Measurements from ENCODE around the gene PCMTD2.

PCMTD2 gene

GRCh38 chr20:64237316-64237715 is 18.2 kb upstream of the PCMTD2 start:
- no peak overlapping the region for H3K4me3 ChIP-seq (ENCODE audit: low read depth, low read length)
- no peak for DNase-seq (ENCODE audit: low read depth)
- in situ Hi-C loops (cut with HindIII; ENCODE audit: low sequenced_read_pairs) = no loop called here
- TF ChIP-seq CTCF (IDR thresholded peaks at IDR 0.05; ENCODE audit: low read depth, low read length, missing control alignments) = no peak

DNA sequence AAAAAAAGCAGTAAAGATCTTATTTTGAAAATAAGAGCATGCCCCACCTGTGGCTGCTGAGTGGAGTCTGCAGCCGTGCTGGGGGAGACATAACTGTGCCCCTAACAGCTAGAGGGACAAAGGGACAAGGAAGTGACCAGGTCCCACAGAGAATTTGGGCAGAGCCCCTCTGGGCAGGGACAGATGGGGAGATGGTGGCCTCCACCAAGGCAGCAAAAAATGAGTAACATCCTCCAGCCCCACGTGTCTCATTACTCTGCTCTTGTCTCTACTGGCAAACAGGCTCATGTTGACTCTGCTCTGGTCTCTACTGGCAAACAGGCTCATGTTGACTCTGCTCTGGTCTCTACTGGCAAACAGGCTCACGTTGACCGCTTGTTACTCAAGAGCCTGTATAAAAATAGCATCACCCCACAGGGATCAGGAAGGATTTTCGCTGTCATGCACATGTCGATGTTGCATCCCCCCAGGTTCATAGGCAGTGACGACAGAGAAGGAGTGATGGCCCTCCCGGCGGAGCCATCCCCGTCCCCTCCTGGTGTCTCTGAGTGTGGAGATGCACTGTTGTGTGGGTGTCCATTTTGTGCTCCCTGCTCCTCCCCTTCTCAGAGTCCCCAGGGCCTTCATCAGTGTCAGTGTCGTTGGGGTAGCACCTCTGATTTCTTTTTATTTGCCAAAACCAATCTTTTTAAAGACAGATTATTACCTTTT is 17.3 kb upstream of the PCMTD2 start:
- no peak for DNase-seq (ENCODE audit: low read depth)
- TF ChIP-seq CTCF (IDR thresholded peaks at IDR 0.05; ENCODE audit: low read depth, low read length, missing control alignments) = no peak
- in situ Hi-C loops (cut with HindIII; ENCODE audit: low sequenced_read_pairs) = no loop called here
- H3K4me3 ChIP-seq (ENCODE audit: low read depth, low read length) = no peak overlapping the region

- no peak for DNase-seq (ENCODE audit: low read depth)
- in situ Hi-C loops (cut with HindIII; ENCODE audit: low sequenced_read_pairs) = no loop called here
Observed at GRCh38 chr20:64238851-64239387, 16.6 kb upstream of the PCMTD2 start.

GRCh38 chr20:64239449-64240242 is 15.9 kb upstream of the PCMTD2 start:
- no peak for TF ChIP-seq CTCF (IDR thresholded peaks at IDR 0.05; ENCODE audit: low read depth, low read length, missing control alignments)
- no peak overlapping the region for H3K4me3 ChIP-seq (ENCODE audit: low read depth, low read length)
- in situ Hi-C loops (cut with HindIII; ENCODE audit: low sequenced_read_pairs) = no loop called here
- no peak for DNase-seq (ENCODE audit: low read depth)

More at GRCh38 chr20:64238851-64239387, 16.6 kb upstream of the PCMTD2 start:
- no peak overlapping the region for H3K4me3 ChIP-seq (ENCODE audit: low read depth, low read length)
- no peak for TF ChIP-seq CTCF (IDR thresholded peaks at IDR 0.05; ENCODE audit: low read depth, low read length, missing control alignments)

DNA sequence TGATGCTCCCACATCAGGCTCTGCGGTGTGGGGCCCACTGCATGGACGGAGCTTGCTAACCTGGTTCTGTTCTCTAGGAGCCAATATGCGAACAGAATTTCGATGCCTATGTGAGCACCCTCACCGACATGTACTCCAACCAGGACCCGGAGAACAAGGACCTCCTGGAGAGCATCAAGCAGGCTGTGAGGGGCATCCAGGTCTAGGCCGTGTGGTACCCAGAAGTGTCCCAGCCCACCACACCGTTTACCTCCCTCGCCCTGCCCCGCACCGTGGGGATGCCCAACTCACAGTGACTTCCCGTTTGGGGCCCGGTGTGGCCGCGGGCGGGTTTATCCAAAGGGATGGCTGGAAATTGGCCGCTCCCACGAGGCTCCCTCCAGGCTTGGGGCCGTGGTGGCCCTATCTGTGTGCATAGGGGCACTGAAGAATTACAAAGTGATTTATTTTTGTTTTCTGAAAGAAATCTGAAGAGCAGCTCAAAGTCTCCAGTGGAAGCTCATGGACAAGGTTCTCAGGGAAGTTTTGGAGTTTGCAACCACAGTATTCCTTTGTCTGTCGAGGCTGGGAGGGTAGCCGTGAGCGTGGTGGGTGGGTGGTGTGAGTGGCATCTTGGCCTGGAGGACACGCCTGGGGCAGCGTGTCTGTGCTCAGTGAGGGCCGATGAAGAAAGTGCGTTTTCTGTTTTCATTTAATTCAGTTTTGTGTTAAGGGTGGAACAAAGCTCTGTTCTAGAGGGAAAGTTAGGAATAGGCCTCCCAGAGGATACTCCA is 15.1 kb upstream of the PCMTD2 start:
- no peak for TF ChIP-seq CTCF (IDR thresholded peaks at IDR 0.05; ENCODE audit: low read depth, low read length, missing control alignments)
- no peak overlapping the region for H3K4me3 ChIP-seq (ENCODE audit: low read depth, low read length)
- no peak for DNase-seq (ENCODE audit: low read depth)
- in situ Hi-C loops (cut with HindIII; ENCODE audit: low sequenced_read_pairs) = no loop called here

- in situ Hi-C loops (cut with HindIII; ENCODE audit: low sequenced_read_pairs) = no loop called here
- DNase-seq (ENCODE audit: low read depth) = no peak
- TF ChIP-seq CTCF (IDR thresholded peaks at IDR 0.05; ENCODE audit: low read depth, low read length, missing control alignments) = no peak
- no peak overlapping the region for H3K4me3 ChIP-seq (ENCODE audit: low read depth, low read length)
Observed at GRCh38 chr20:64241061-64241460, 14.5 kb upstream of the PCMTD2 start.
